Nephron progenitor cell (in vitro differentiated cells): ENCODE results near the gene TTC39B.

Source experiments
- DNase-seq: peaks from one replicate; pipeline ENCODE4 v3.0.0; 2021
- H3K27ac Mint-ChIP-seq: 2 replicates; pipeline ENCODE4 v1.8.0; 2021; ENCODE audit warnings: mild to moderate bottlenecking, moderate library complexity, mixed read lengths
- H3K27me3 Mint-ChIP-seq: 2 replicates; pipeline ENCODE4 v1.8.0; 2021; ENCODE audit warnings: mild to moderate bottlenecking, low read depth, mixed read lengths; ENCODE audit not compliant: poor library complexity
- H3K36me3 Mint-ChIP-seq: 2 replicates; pipeline ENCODE4 v1.8.0; 2021; ENCODE audit warnings: low read depth, mixed read lengths
- H3K4me1 Mint-ChIP-seq: 2 replicates; pipeline ENCODE4 v1.8.0; 2021; ENCODE audit warnings: mixed read lengths
- H3K4me3 Mint-ChIP-seq: 2 replicates; pipeline ENCODE4 v1.8.0; 2021; ENCODE audit warnings: mild to moderate bottlenecking, moderate library complexity, mixed read lengths
- H3K9me3 Mint-ChIP-seq: 2 replicates; pipeline ENCODE4 v1.8.0; 2021; ENCODE audit warnings: mild to moderate bottlenecking, moderate library complexity, mixed read lengths
- CTCF ChIP-seq: fragments of 200-600 bp; sonication (generic); IDR thresholded peaks from 2 replicates; pipeline ENCODE4 v1.5.0; 2021; ENCODE audit warnings: antibody characterized with exemption

TTC39B gene

GRCh38 chr9:15115041-15115440, 192.0 kb downstream of the TTC39B start:
- DNase-seq: no peak
- Mint-ChIP-seq H3K4me3 (no peak overlapping the region), H3K9me3 (no peaks in the 10 kb centered on the region), H3K4me1 (peaks cover 40% of the 10 kb centered on the region), H3K27me3 (no peaks in the 10 kb centered on the region), H3K36me3 (no peaks in the 10 kb centered on the region), H3K27ac (peak overlapping the region; percentile 48)
- no peak for TF ChIP-seq CTCF
